ENCODE results near the gene FKBP14. TPM values are rescaled to one million over a fixed set of nuclear protein-coding genes. Genes with fewer than 3 reads are reported as not detected.

The FKBP14 gene, protein sequence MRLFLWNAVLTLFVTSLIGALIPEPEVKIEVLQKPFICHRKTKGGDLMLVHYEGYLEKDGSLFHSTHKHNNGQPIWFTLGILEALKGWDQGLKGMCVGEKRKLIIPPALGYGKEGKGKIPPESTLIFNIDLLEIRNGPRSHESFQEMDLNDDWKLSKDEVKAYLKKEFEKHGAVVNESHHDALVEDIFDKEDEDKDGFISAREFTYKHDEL
- total RNA-seq: 11.7 TPM
- long read RNA-seq, full-length matches to known transcripts: 13 of 15 reads
- long read RNA-seq, partial matches to known transcripts: 0 of 15 reads
- long read RNA-seq, other reads (novel, unspliced or antisense): 2 of 15 reads

DNA sequence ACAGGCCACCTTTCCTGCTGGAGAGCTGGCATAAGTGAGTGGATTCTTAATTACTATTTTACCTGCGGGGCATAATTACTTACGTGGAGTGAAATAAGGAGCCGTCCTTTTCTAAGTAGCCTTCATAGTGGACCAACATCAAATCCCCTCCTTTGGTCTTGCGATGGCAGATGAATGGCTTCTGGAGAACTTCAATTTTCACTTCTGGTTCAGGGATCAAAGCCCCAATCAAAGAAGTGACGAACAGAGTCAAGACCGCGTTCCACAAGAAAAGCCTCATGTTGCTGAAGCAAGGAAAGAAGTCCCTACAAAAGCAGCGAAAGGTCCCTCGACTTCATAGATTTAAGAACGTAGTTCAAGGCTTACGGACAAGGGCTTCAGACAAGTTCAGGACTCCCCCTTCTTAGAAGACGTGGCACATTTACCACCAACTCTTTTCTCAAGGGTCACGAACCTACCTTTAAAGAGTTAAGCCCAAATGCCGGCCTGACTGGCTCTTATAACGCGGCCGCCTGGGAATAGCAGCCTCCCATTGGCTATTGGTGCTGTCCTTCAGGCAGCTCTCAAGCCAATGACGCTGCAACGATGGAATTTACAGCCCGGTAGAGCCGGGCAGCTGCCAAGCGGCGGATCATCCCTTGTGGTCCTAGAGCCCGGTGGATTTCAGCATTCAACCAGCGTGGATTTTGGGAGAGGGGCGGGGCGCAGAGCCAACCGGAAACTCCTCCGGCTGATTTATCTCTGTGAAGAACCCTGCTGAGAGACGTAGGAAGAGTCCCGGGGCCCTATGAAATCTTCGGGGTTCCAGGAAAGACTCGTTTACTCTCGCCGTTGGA, at the start of gene FKBP14:
Gene FKBP14, minus strand, starts transcription at position 474 of the 836 bp plus-strand sequence. Its CDS starts 194 bp downstream, at position 280.
- Histone ChIP-seq H3K4me3 (peak within 1 kb of the TSS; percentile 95), H3K9me3 (no peaks in the 10 kb centered on the region), H3K27me3 (ENCODE audit: low read depth) (no peaks in the 10 kb centered on the region), H3K27ac (peak within 1 kb of the TSS; percentile 82), H3K4me1 (peaks cover 42% of the 10 kb centered on the region), H3K36me3 (no peaks in the 10 kb centered on the region)
- TF ChIP-seq, protein P1, sequence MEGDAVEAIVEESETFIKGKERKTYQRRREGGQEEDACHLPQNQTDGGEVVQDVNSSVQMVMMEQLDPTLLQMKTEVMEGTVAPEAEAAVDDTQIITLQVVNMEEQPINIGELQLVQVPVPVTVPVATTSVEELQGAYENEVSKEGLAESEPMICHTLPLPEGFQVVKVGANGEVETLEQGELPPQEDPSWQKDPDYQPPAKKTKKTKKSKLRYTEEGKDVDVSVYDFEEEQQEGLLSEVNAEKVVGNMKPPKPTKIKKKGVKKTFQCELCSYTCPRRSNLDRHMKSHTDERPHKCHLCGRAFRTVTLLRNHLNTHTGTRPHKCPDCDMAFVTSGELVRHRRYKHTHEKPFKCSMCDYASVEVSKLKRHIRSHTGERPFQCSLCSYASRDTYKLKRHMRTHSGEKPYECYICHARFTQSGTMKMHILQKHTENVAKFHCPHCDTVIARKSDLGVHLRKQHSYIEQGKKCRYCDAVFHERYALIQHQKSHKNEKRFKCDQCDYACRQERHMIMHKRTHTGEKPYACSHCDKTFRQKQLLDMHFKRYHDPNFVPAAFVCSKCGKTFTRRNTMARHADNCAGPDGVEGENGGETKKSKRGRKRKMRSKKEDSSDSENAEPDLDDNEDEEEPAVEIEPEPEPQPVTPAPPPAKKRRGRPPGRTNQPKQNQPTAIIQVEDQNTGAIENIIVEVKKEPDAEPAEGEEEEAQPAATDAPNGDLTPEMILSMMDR (IDR thresholded peaks at IDR 0.05): no peak
- DNase-seq (peak; percentile 97), ATAC-seq (peak; percentile 94 to 96)
- intact Hi-C loops (cut with DNase I): no loop called here

DNA sequence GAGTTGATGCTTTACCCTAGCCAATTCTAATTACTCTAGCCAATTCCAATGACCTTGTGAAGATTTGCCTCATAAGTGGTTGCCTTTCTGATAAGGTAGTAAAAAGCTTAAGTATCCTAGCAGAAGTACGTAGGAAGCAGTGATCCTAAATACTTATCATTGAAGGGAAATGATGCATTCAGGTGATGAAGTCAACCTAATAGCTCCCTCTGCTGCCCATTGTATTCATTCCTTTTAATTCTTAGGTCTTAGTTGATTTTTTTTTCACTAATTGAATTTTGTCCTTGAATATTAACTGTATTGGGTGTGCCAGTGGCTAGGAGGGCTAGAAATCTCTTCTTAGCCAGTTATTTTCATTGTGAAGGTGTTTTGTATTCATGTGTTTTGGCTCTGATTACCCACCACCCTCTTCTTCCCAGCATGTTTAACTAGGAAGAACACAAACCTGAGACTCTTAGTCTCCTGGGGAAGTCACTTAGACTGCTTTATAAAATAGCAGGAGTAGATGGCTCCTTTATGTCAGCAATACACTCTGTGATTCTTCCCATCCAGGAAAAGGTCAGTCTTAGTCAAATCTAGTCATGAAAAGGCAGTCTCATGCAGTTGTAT, 48.0 kb upstream of the FKBP14 start:
- TF ChIP-seq, protein P1 (IDR thresholded peaks at IDR 0.05): peak; percentile 48
- ATAC-seq (peak in 1 of 2 donors; percentile 54), DNase-seq (no peak)
- peaks cover 10% of the 10 kb centered on the region for H3K36me3 ChIP-seq
- no peaks in the 10 kb centered on the region for H3K9me3 ChIP-seq
- H3K27ac ChIP-seq: no peak overlapping the region
- H3K4me3 ChIP-seq: no peak overlapping the region
- intact Hi-C loops (cut with DNase I): no loop called here
- no peaks in the 10 kb centered on the region for H3K4me1 ChIP-seq
- no peaks in the 10 kb centered on the region for H3K27me3 ChIP-seq (ENCODE audit: low read depth)

DNA sequence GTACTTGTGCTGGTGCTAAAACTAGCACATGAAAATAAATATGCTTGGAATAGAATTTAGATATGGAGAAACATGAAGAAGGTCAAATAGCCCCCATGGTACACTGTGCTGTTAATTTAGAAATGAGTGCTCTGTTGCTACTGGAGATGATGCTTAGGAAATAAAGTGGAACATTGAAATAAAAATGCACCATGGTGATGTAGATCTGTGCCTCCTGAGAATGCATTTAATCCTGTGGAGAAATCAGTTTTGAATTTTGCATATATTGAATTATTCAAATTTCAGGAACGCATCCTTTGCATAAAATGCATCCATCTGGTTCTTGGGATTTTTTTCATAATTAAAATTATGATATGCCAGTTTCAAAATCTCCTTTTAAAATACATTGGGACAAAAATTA, 46.2 kb upstream of the FKBP14 start:
- no peaks in the 10 kb centered on the region for H3K4me1 ChIP-seq
- ATAC-seq (no peak), DNase-seq (no peak)
- no peaks in the 10 kb centered on the region for H3K9me3 ChIP-seq
- TF ChIP-seq, protein P1 (IDR thresholded peaks at IDR 0.05): no peak
- no peak overlapping the region for H3K4me3 ChIP-seq
- intact Hi-C loops (cut with DNase I): no loop called here
- no peak overlapping the region for H3K27ac ChIP-seq
- H3K36me3 ChIP-seq: no peaks in the 10 kb centered on the region
- H3K27me3 ChIP-seq (ENCODE audit: low read depth): no peaks in the 10 kb centered on the region

DNA sequence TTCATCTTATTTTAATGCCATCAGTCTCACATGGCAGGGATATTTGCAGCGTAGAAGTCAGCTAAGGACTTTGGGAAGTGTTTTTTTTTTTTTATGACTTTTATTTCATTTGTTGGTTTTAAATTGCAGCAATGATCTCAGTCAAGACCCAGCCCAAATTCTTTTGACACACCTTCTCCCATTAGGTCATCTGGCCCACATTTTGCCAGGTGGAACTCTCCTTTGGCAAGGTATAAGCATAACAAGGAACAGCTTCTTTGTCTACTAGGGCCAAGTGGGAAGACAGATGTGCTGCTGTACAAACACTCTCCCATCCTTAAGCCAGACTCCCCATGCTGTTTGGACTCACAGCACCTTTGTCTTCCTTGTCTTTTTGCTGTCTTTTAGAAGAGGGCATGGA, 43.5 kb upstream of the FKBP14 start:
- Histone ChIP-seq H3K27ac (no peak overlapping the region), H3K4me3 (no peak overlapping the region), H3K27me3 (ENCODE audit: low read depth) (no peaks in the 10 kb centered on the region), H3K36me3 (no peaks in the 10 kb centered on the region), H3K9me3 (no peaks in the 10 kb centered on the region), H3K4me1 (no peaks in the 10 kb centered on the region)
- ATAC-seq (no peak), DNase-seq (no peak)
- TF ChIP-seq, protein P1 (IDR thresholded peaks at IDR 0.05): no peak
- intact Hi-C loops (cut with DNase I): no loop called here

DNA sequence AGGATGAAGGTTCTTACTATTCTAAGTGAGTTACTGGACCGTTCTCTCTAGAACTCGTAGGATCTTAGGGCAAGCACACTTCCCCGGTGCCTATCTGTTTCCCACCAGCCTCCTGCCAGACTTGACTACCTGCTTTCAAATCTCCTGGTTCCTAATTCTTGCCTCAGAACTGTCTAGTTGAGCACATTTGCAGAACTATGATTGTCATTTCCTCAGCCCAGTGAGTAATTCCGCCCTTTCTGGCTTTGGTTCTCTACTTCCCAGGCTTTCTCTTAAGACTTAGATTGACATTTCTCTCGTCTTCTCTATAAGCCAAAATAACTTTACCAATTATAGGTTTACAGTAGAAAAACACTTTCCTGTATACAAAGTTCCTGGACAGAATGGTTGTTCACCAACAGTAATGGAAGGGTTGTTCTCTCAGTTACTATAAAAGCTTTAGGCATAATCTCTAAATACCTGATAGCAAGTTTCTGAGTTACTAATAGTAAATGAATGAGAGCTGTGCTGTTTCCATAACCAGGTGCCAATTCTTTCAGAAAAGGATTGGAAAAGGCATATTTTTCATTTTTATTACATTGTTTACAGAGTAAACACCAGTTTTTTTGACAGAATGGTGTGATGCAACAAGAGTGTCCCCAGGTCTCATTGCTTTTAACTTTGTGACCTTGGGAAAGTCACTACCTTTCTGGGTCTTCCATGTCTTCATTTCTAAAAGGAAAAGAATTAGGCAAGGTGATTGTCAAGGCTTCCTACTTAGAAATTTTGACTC, 42.8 kb upstream of the FKBP14 start:
- Histone ChIP-seq H3K27me3 (ENCODE audit: low read depth) (no peaks in the 10 kb centered on the region), H3K4me1 (no peaks in the 10 kb centered on the region), H3K36me3 (no peaks in the 10 kb centered on the region), H3K4me3 (no peak overlapping the region), H3K9me3 (no peaks in the 10 kb centered on the region), H3K27ac (no peak overlapping the region)
- TF ChIP-seq, protein P1 (IDR thresholded peaks at IDR 0.05): no peak
- DNase-seq (no peak), ATAC-seq (no peak)
- intact Hi-C loops (cut with DNase I): no loop called here

Measured in lower lobe of right lung (tissue), 2 donors.